Stimulated activated CD4-positive, alpha-beta T cell treated with anti-CD3 and anti-CD28 coated beads, Interleukin-4, amount 100 ng/mL, for 4 hours (primary cell): ENCODE data around the gene ART5.
"Not testable (repeated sequence)": the region's sequence is repeated elsewhere in the genome, so short reads cannot be mapped to it uniquely, and the experiment has no call there.

Experiments used
- DNase-seq, 2 experiments: peaks; one replicate each; pipeline ENCODE4 v3.0.0-alpha.2; 2020

ART5 gene

GRCh38 chr11:3641701-3642070 lies at the start of gene ART5:
Gene ART5 (minus strand): TSS chr11:3641992. CDS start chr11:3641862, 130 bp downstream.
- no peak for DNase-seq

GRCh38 chr11:3686751-3687150 lies 45.0 kb upstream of the ART5 start:
- DNase-seq = no peak

DNA sequence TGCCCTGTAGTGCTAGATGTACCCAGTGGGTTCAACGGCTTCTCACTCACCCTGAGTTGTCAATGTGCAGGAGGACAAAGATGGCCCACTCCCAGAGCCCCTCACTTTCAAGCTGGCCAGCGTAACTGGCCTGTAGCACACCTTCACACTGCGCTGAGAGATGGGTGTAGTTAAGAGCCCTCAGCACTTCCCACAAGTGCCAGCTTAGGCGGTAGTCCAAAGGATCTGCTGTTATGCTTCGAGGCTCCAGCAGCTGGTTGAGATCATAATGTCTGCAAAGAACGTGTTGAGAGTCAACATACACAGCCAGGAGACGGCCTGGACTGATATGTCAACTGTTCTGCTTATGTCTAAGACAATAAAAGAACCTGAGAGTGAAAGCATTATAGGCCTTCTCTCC lies 44.1 kb upstream of the ART5 start:
- no peak for DNase-seq

- DNase-seq = no peak
Measured at GRCh38 chr11:3684819-3685172, 43.0 kb upstream of the ART5 start.

GRCh38 chr11:3684129-3684818 lies 42.5 kb upstream of the ART5 start:
- no peak for DNase-seq

GRCh38 chr11:3683039-3683438 lies 41.2 kb upstream of the ART5 start:
- DNase-seq = no peak

- DNase-seq = no peak
Measured at GRCh38 chr11:3679077-3679476, 37.3 kb upstream of the ART5 start.

GRCh38 chr11:3675971-3676370 lies 34.2 kb upstream of the ART5 start:
- no peak for DNase-seq

GRCh38 chr11:3674189-3674588 lies 32.4 kb upstream of the ART5 start:
- DNase-seq = no peak

- DNase-seq = no peak
Measured at GRCh38 chr11:3671334-3672254, 29.8 kb upstream of the ART5 start, which contains the start of gene CHRNA10. Gene CHRNA10 (minus strand): TSS chr11:3671384. CDS start chr11:3671312, 72 bp downstream.

DNA sequence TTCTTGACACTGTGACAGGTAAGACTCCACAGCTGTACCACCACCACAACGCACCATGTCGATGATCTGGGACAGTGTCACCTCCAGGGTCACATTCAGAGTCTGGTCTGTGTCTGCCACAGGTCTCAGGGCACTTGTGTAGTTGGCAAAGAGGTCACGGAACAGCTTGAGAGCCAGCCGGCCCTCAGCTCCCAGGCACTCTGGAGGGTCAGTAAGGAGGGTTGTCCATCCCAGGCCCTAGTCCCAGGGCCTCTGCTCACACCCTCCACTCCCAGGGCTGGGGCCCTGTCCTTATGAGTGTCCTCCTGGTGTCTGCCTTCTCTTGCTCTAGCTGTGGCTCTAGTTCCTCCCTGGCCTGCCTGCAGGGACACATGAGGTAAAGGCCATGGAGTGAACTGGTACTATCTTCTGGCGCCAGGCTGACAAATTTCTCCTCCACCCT lies 28.0 kb upstream of the ART5 start:
- no peak for DNase-seq

DNA sequence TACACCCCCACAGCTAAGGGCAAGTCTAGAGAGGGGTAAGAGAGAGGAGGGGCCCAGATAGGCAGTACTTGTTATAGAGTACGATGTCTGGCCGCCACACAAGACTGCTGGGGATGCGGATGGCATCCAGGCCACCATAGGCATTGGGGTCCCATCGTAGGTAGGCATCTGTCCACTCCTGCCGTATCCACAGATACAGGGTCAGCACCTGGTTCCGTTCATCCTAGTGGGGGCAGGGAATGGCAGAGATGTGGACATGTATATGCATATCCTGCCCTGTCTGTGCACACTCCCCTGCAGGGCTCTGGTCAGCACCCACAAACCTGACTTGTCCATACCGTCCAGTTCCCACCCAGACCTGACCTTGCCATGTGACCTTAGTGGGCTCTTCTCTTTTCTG lies 27.3 kb upstream of the ART5 start:
- DNase-seq = no peak

DNA sequence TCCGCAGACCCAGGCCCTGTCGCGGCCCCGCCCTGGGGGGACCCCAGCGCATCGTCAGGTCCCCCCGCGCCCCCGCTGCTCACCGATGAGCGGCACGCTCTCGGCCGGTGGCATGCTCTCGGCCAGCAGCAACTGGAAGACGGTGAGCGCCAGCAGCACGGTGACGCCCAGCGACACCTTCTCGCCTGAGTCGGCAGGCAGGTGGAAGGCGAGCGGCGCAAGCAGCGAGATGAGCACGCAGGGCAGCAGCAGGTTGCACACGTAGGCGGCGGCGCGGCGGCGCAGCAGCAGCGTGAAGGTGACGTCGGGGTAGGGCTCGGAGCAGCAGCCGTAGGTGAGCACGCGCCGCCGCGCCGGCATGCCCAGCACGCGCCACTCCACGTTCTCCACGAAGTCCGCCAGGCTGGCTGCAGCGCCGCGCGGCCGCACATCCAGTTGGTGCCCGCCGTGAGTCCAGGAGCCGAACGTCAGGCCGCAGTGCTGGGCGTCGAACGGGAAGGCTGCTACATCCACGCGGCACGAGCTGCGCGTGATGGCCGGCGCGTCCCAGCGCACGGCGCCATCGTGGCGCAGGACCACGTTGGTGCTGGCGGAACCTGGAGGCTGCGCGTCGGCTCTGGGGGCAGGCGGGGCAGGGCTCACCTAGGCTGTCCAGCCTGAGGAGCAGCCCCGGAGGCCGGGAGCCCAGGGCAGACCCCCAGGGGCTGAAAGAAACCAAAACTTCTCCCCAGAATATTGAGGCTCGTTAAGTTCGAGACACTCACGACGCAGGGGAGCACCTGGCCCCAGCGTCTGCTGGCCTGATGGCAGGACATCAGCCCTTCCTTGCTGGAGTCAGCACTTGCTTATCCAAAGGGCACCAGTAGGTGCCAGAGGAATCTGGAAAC lies 25.6 kb upstream of the ART5 start:
- no peak for DNase-seq

DNA sequence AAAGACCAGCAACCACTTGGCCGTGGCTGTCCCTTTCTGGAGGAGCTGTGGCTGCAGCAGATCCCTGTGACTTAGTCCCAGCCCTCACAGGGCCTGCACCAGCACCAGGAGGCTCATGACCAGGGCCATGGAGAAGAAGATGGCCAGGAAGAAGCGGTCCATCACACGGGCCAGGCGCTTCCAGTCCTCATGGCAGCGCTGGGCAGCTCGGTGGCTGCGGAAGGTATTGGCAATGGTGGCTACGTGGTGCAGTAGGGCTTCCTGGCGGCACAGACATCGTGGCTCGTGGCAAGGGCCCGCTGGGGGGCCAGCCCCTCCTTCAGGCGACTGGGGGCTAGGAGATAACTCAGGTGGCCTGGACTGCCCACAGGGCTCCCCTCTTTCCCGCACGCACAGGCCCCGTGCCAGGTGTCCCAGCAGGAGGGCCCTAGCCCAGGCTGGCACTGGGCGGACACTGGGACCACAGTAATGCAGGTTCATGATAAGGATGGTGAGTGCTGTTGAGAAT lies 24.3 kb upstream of the ART5 start:
- DNase-seq = no peak

DNA sequence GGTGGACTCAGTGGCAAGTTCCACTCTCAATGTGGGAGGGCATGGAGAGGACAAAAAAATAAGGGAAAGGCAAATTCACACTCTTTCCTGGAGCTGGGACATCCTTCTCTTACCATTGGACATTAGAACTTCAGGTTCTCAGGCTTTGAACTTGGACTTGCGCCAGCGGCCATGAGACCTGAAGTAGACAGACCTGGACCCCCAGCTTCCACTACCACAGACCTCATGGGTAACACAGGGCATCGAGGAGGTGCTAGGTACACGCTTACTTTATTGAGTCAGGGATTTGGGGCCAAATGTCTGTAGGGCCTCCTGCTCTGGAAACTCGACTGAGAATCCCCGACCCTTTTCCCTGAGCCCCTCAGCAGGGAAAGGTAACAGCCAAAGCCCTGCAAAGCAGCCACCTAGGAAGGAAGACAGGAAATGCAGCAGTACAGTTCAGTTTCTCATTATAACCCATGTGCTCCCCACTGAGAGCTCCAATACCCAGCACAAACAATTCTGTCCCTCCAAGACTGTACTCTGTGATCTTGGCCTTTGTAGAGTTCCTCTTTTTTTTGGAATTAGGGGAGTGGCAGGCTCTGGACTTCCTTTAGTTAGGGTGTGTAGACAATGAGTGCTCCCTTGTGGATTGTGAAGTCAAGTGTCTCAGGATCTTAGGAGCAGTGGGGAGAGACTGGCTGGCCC lies 23.7 kb upstream of the ART5 start:
- no peak for DNase-seq

DNA sequence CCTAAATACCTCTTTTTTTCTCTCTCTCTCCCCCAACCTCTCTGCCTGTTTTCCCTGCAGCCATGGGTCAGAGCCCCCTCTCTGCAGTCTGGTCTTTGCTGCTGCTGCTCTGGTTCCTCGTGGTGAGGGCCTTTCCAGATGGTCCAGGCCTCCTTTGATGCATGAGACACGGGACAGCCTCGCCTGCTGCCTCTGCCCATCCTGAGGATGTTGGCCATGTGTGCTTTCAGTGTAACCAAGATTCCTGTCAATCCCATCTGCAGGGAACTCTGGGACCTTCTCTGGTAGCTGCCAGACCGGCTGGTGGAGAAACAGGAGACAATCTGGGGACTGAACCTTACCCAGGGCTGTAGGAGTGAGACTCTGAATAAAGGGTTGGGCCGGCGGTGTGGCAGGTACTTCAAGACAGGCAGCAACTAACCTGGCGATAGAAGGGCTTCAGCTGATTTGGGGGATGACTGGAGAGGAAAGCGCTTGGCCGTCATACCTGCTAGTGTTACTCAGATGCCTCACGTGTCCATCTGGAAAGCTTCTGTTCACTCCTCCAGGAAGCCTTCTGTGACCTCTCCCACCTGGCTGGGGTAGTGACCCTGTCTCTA lies 22.3 kb upstream of the ART5 start:
- no peak for DNase-seq

DNA sequence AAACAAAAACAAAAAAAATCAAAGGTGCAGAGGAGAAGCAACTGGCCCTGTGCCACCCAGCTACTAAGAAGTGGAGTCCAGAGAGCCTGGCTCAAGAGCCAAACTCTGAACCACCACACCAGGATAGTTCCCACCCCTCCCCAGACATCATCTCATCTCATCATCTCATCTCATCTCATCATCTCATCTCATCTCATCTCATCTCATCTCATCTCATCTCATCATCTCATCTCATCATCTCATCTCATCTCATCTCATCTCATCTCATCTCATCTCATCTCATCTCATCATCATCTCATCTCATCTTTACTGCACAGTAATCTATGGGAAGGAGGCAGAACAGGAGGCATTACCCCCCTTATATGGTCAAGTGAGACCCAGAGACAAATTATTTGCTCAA lies 21.1 kb upstream of the ART5 start:
- no peak for DNase-seq

DNA sequence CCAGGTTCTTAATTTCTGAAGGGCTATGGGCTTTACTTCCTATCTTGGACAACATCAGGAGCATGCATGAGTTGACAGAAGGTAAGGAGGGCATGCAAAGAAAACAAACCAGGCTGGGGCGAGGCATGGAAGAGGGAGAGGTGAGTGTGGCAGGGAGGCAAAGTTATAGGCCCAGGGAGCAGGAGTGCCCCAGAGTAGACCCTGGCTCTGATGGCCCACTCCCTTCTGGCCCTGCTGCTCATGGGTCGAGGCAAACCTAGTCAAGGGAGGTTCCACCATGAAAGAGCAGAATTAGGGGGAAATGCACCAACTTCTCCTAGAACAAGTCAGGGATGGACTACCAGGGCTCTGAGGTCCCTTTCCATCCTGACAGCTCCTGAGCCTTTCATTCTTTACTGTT lies 19.2 kb upstream of the ART5 start:
- no peak for DNase-seq

DNA sequence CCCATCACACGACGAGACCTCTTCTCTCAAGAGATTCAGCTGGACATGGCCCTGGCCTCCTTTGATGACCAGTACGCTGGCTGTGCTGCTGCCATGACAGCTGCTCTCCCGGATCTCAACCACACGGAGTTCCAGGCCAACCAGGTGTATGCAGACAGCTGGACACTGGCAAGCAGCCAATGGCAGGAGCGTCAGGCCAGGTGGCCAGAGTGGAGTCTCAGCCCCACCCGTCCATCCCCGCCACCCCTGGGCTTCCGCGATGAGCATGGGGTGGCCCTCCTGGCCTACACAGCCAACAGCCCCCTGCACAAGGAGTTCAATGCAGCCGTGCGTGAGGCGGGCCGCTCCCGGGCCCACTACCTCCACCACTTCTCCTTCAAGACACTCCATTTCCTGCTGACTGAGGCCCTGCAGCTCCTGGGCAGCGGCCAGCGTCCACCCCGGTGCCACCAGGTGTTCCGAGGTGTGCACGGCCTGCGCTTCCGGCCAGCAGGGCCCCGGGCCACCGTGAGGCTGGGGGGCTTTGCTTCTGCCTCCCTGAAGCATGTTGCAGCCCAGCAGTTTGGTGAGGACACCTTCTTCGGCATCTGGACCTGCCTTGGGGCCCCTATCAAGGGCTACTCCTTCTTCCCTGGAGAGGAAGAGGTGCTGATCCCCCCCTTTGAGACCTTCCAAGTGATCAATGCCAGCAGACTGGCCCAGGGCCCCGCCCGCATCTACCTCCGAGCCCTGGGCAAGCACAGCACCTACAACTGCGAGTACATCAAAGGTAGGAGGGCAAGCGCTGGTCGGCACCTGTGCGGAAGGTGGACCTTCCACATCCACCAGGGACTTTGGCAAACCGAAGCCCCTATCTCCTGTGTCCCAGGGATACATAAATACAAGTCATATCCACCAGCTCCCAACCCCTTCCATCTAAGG lies 18.1 kb upstream of the ART5 start:
- no peak for DNase-seq

GRCh38 chr11:3658252-3658651 lies 16.5 kb upstream of the ART5 start:
- no peak for DNase-seq

GRCh38 chr11:3657331-3657730 lies 15.5 kb upstream of the ART5 start:
- DNase-seq = not testable (repeated sequence)
